CD4-positive, alpha-beta T cell treated with Interleukin-10 for 1 hour (primary cell): Measurements from ENCODE around the gene STK16.
"Not testable (repeated sequence)": the region's sequence is repeated elsewhere in the genome, so short reads cannot be mapped to it uniquely, and the experiment has no call there.

ENCODE experiments used
- DNase-seq: peaks from one replicate; pipeline ENCODE4 v3.0.0-alpha.2; 2020

The STK16 gene

GRCh38 chr2:219245148-219245898 lies at the start of gene STK16, which contains the start of gene GLB1L:
TSS of gene STK16 (plus strand) at chr2:219245479. CDS start at chr2:219246000, 521 bp downstream.
TSS of gene GLB1L (minus strand) at chr2:219245444. CDS start at chr2:219243573, 1,871 bp downstream.
- DNase-seq = peak; percentile 88

- no peak for DNase-seq
Measured at GRCh38 chr2:219197388-219197787, 47.9 kb upstream of the STK16 start.

- no peak for DNase-seq
Measured at GRCh38 chr2:219198974-219199373, 46.3 kb upstream of the STK16 start.

- no peak for DNase-seq
Measured at GRCh38 chr2:219199470-219200211, 45.6 kb upstream of the STK16 start.

GRCh38 chr2:219200502-219201326 lies 44.6 kb upstream of the STK16 start:
- DNase-seq = peak; percentile 60

GRCh38 chr2:219201331-219201730 lies 43.9 kb upstream of the STK16 start:
- not testable (repeated sequence) for DNase-seq

GRCh38 chr2:219204425-219205164 lies 40.7 kb upstream of the STK16 start:
- no peak for DNase-seq

GRCh38 chr2:219205165-219205538 lies 40.1 kb upstream of the STK16 start:
- no peak for DNase-seq

GRCh38 chr2:219205981-219206327 lies 39.3 kb upstream of the STK16 start:
- no peak for DNase-seq

GRCh38 chr2:219206328-219207133 lies 38.7 kb upstream of the STK16 start, which contains the start of gene ZFAND2B:
TSS of gene ZFAND2B (plus strand) at chr2:219206782. CDS start at chr2:219206988, 206 bp downstream.
- DNase-seq = peak; percentile 95

GRCh38 chr2:219207134-219207883 lies 38.0 kb upstream of the STK16 start:
- no peak for DNase-seq

GRCh38 chr2:219207884-219208740 lies 37.2 kb upstream of the STK16 start:
- DNase-seq = no peak

- no peak for DNase-seq
Measured at GRCh38 chr2:219209236-219210195, 35.8 kb upstream of the STK16 start.

- no peak for DNase-seq
Measured at GRCh38 chr2:219210196-219210885, 34.9 kb upstream of the STK16 start.

GRCh38 chr2:219210886-219211362 lies 34.4 kb upstream of the STK16 start:
- DNase-seq = no peak

GRCh38 chr2:219213026-219213415 lies 32.3 kb upstream of the STK16 start:
- DNase-seq = no peak

- DNase-seq = no peak
Measured at GRCh38 chr2:219213486-219214071, 31.7 kb upstream of the STK16 start.
